ENCODE results near the gene TULP1. TPM values are rescaled to one million over a fixed set of nuclear protein-coding genes. Genes with fewer than 3 reads are reported as not detected.

Gene TULP1
- total RNA-seq, 1 experiment from 2014 or later: not detected

GRCh38 chr6:35480176-35480575, 32.5 kb downstream of the TULP1 start:
- no peak overlapping the region for H3K4me3 ChIP-seq (ENCODE audit: low read depth, low read length, poor library complexity, severe bottlenecking)
- ChIA-PET CTCF (no interaction called here), POLR2A (ENCODE audit: low non-redundant PET) (no interaction called here)
- H3K27me3 ChIP-seq (replicated peaks; ENCODE audit: insufficient read depth, low read depth, low read length, poor library complexity): no peaks in the 10 kb centered on the region
- BruUV-seq (replicated peaks): no TSS peak
- H3K4me1 ChIP-seq (ENCODE audit: insufficient read depth, low read length, poor library complexity, severe bottlenecking): peaks cover 4% of the 10 kb centered on the region
- no peak for DNase-seq (ENCODE audit: low spot score)
- H3K9me3 ChIP-seq (ENCODE audit: low read depth, low read length, poor library complexity, severe bottlenecking): no peaks in the 10 kb centered on the region
- TF ChIP-seq CTCF (conservative IDR thresholded peaks at IDR 0.05; ENCODE audit: low read depth, low read length) (no peak), EZH2 (IDR thresholded peaks at IDR 0.05; ENCODE audit: borderline replicate concordance, low read depth, low read length, poor library complexity, severe bottlenecking) (no peak)
- H3K27ac ChIP-seq (ENCODE audit: low read depth, low read length, poor library complexity, severe bottlenecking): no peak overlapping the region
- intact Hi-C loops (cut with micrococcal nuclease; ENCODE audit: unreplicated experiment): no loop called here
- no peaks in the 10 kb centered on the region for H3K36me3 ChIP-seq (ENCODE audit: insufficient read depth, low read length, poor library complexity, severe bottlenecking)

- no peak for TF ChIP-seq CTCF (conservative IDR thresholded peaks at IDR 0.05; ENCODE audit: low read depth, low read length)
- no peak for TF ChIP-seq EZH2 (IDR thresholded peaks at IDR 0.05; ENCODE audit: borderline replicate concordance, low read depth, low read length, poor library complexity, severe bottlenecking)
- H3K27me3 ChIP-seq (replicated peaks; ENCODE audit: insufficient read depth, low read depth, low read length, poor library complexity): no peaks in the 10 kb centered on the region
- ChIA-PET CTCF (interaction anchor here (0.5 kb wide), 1 partner anchor 37 kb away, joined by 3 read pairs; no protein-coding TSS in a partner anchor), POLR2A (ENCODE audit: low non-redundant PET) (no interaction called here)
- no peak for DNase-seq (ENCODE audit: low spot score)
- no peaks in the 10 kb centered on the region for H3K4me1 ChIP-seq (ENCODE audit: insufficient read depth, low read length, poor library complexity, severe bottlenecking)
- no peaks in the 10 kb centered on the region for H3K9me3 ChIP-seq (ENCODE audit: low read depth, low read length, poor library complexity, severe bottlenecking)
- intact Hi-C loops (cut with micrococcal nuclease; ENCODE audit: unreplicated experiment): no loop called here
- no peak overlapping the region for H3K27ac ChIP-seq (ENCODE audit: low read depth, low read length, poor library complexity, severe bottlenecking)
- no TSS peak for BruUV-seq (replicated peaks)
- no peak overlapping the region for H3K4me3 ChIP-seq (ENCODE audit: low read depth, low read length, poor library complexity, severe bottlenecking)
- H3K36me3 ChIP-seq (ENCODE audit: insufficient read depth, low read length, poor library complexity, severe bottlenecking): peaks cover 6% of the 10 kb centered on the region
Observed at GRCh38 chr6:35478259-35478658, 34.4 kb downstream of the TULP1 start.

GRCh38 chr6:35477551-35478179, 35.0 kb downstream of the TULP1 start:
- Histone ChIP-seq H3K36me3 (ENCODE audit: insufficient read depth, low read length, poor library complexity, severe bottlenecking) (peaks cover 12% of the 10 kb centered on the region), H3K4me3 (ENCODE audit: low read depth, low read length, poor library complexity, severe bottlenecking) (no peak overlapping the region), H3K27ac (ENCODE audit: low read depth, low read length, poor library complexity, severe bottlenecking) (no peak overlapping the region), H3K9me3 (ENCODE audit: low read depth, low read length, poor library complexity, severe bottlenecking) (no peaks in the 10 kb centered on the region), H3K4me1 (ENCODE audit: insufficient read depth, low read length, poor library complexity, severe bottlenecking) (no peaks in the 10 kb centered on the region), H3K27me3 (replicated peaks; ENCODE audit: insufficient read depth, low read depth, low read length, poor library complexity) (no peaks in the 10 kb centered on the region)
- TF ChIP-seq CTCF (conservative IDR thresholded peaks at IDR 0.05; ENCODE audit: low read depth, low read length) (no peak), EZH2 (IDR thresholded peaks at IDR 0.05; ENCODE audit: borderline replicate concordance, low read depth, low read length, poor library complexity, severe bottlenecking) (no peak)
- DNase-seq (ENCODE audit: low spot score): no peak
- POLR2A ChIA-PET (ENCODE audit: low non-redundant PET): no interaction called here
- intact Hi-C loops (cut with micrococcal nuclease; ENCODE audit: unreplicated experiment): no loop called here
- CTCF ChIA-PET: interaction anchor here (0.5 to 0.7 kb wide), 2 partner anchors 10 to 38 kb away, joined by 3 to 9 read pairs; no protein-coding TSS in a partner anchor
- BruUV-seq (replicated peaks): no TSS peak

Data from A673 (cell line).